Parathyroid adenoma (tissue), 2 donors: ENCODE measurements around the gene SUPT6H.
"Not testable (repeated sequence)": the region's sequence is repeated elsewhere in the genome, so short reads cannot be mapped to it uniquely, and the experiment has no call there.

ENCODE experiments used
- H2AFZ ChIP-seq: fragments of 300-600 bp; sonication (generic); one replicate; pipeline ENCODE4 v1.7.0; 2017; ENCODE audit warnings: antibody characterized with exemption, mild to moderate bottlenecking
- H3K27ac ChIP-seq: fragments of 300-600 bp; sonication (generic); one replicate; pipeline ENCODE4 v1.7.0; 2017
- H3K27me3 ChIP-seq: fragments of 300-600 bp; sonication (generic); one replicate; pipeline ENCODE4 v1.7.0; 2017; ENCODE audit warnings: low read length; ENCODE audit not compliant: control insufficient read depth, insufficient read depth
- H3K36me3 ChIP-seq: fragments of 300-600 bp; sonication (generic); one replicate; pipeline ENCODE4 v1.7.0; 2017; ENCODE audit warnings: low read length; ENCODE audit not compliant: control insufficient read depth, insufficient read depth
- H3K4me1 ChIP-seq: fragments of 300-600 bp; sonication (generic); one replicate; pipeline ENCODE4 v1.7.0; 2017; ENCODE audit warnings: control low read depth
- H3K4me2 ChIP-seq: fragments of 300-600 bp; sonication (generic); one replicate; pipeline ENCODE4 v1.7.0; 2017; ENCODE audit warnings: low read length
- H3K4me3 ChIP-seq: fragments of 300-600 bp; sonication (generic); one replicate; pipeline ENCODE4 v1.7.0; 2017; ENCODE audit warnings: low read depth, low read length
- H3K79me2 ChIP-seq: fragments of 300-600 bp; sonication (generic); one replicate; pipeline ENCODE4 v1.7.0; 2017; ENCODE audit warnings: control low read depth
- H3K9ac ChIP-seq: fragments of 300-600 bp; sonication (generic); one replicate; pipeline ENCODE4 v1.7.0; 2017; ENCODE audit warnings: mild to moderate bottlenecking
- H3K9me3 ChIP-seq: fragments of 300-600 bp; sonication (generic); one replicate; pipeline ENCODE4 v1.7.0; 2017; ENCODE audit warnings: low read length; ENCODE audit not compliant: control insufficient read depth
- TF ChIP-seq, protein P1 (sequence below): fragments of 300-600 bp; sonication (generic); IDR thresholded peaks from one replicate; pipeline ENCODE4 v1.7.0; 2017; ENCODE audit warnings: antibody characterized with exemption, mild to moderate bottlenecking
- donor health status: primary hyperparathyroidism.

Gene SUPT6H

DNA sequence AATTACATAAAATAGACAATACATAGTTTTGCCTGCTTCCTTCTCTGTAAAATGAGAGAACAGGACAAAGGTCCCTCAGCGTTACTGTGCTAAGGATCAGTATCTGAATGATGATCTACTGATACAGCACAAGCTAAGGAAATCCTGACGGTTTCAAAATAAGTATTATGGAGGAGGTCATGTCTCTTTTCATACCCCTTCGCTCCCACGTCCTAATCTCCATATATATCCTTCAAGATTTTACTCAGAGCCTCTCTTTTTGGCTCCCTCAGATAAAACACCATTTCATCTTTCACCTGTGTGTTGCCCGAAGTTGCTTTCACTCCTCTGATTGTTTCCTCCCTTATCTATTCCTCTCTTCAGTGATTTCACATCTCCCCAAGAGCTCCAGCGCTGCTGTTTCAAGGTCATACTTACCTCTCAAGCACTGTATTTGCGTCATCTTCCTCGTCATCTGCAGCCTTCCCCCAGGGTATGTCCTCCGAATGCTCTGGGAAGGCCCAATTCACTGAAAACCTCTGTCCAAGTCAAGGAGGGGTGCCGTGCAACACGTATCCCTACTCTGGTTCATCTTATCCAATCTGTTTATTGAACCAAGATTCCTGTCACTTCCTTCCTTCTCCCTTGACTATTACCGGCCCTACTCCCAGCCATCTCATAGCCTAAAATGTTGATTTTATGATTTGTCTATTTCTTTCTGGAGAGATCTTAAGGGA lies 15.8 kb upstream of the SUPT6H start:
- Histone ChIP-seq H3K4me3 (peak overlapping the region; percentile 63), H3K27ac (peak overlapping the region; percentile 88), H3K9ac (no peak overlapping the region), H3K36me3 (no peaks in the 10 kb centered on the region), H3K4me1 (peaks cover 16% of the 10 kb centered on the region), H3K9me3 (no peaks in the 10 kb centered on the region), H2AFZ (peak overlapping the region; percentile 68), H3K27me3 (no peaks in the 10 kb centered on the region), H3K79me2 (peaks cover 27% of the 10 kb centered on the region), H3K4me2 (peak overlapping the region; percentile 57)
- TF ChIP-seq, protein P1, sequence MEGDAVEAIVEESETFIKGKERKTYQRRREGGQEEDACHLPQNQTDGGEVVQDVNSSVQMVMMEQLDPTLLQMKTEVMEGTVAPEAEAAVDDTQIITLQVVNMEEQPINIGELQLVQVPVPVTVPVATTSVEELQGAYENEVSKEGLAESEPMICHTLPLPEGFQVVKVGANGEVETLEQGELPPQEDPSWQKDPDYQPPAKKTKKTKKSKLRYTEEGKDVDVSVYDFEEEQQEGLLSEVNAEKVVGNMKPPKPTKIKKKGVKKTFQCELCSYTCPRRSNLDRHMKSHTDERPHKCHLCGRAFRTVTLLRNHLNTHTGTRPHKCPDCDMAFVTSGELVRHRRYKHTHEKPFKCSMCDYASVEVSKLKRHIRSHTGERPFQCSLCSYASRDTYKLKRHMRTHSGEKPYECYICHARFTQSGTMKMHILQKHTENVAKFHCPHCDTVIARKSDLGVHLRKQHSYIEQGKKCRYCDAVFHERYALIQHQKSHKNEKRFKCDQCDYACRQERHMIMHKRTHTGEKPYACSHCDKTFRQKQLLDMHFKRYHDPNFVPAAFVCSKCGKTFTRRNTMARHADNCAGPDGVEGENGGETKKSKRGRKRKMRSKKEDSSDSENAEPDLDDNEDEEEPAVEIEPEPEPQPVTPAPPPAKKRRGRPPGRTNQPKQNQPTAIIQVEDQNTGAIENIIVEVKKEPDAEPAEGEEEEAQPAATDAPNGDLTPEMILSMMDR = no peak

DNA sequence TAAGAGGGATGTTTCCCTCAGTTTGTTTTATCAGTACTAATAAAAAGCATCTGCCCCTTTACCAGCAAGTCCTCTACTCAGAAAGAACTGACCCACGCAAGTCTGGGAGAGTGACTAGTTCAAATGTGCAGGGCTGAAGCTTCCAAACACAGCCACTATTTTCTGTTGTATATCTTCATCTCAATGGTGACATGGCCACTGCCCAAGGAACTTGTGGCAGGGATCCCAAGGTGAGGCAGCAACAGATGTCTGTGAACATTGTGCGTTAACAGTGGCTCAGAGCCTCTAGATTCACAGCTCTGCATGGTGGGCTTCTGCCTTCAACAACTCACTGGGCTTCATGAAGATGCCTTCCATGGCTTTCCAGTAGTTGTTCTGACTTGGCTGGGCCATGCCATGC lies 13.3 kb upstream of the SUPT6H start:
- H3K4me3 ChIP-seq = no peak overlapping the region
- H2AFZ ChIP-seq = no peak overlapping the region
- H3K9ac ChIP-seq = no peak overlapping the region
- no peaks in the 10 kb centered on the region for H3K27me3 ChIP-seq
- no peaks in the 10 kb centered on the region for H3K36me3 ChIP-seq
- TF ChIP-seq, protein P1 = no peak
- H3K4me1 ChIP-seq = peaks cover 16% of the 10 kb centered on the region
- H3K27ac ChIP-seq = no peak overlapping the region
- peaks cover 31% of the 10 kb centered on the region for H3K79me2 ChIP-seq
- no peak overlapping the region for H3K4me2 ChIP-seq
- no peaks in the 10 kb centered on the region for H3K9me3 ChIP-seq

DNA sequence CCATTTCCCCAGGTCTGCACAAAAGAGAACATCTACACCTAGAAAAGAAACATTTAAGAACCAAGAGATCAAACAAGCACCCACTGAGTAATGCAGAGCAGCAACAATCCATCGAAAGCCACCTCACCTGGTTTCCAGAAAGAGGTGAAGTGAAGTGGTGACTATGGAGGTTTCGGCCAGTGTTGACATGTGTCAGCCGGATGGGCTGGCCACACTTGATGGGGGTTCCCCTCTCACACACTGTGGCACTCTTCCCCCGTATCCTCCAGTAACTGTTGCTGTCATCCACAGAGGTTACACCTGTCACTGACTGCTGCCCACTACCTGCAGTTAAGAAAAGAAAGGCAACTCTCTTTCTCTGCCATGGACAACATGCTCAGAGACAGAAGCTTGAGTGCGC lies 6.8 kb upstream of the SUPT6H start:
- Histone ChIP-seq H3K4me3 (no peak overlapping the region), H3K4me1 (no peaks in the 10 kb centered on the region), H2AFZ (no peak overlapping the region), H3K36me3 (no peaks in the 10 kb centered on the region), H3K27me3 (no peaks in the 10 kb centered on the region), H3K79me2 (peaks cover 40% of the 10 kb centered on the region), H3K4me2 (no peak overlapping the region), H3K27ac (no peak overlapping the region), H3K9me3 (no peaks in the 10 kb centered on the region), H3K9ac (no peak overlapping the region)
- TF ChIP-seq, protein P1 = no peak

DNA sequence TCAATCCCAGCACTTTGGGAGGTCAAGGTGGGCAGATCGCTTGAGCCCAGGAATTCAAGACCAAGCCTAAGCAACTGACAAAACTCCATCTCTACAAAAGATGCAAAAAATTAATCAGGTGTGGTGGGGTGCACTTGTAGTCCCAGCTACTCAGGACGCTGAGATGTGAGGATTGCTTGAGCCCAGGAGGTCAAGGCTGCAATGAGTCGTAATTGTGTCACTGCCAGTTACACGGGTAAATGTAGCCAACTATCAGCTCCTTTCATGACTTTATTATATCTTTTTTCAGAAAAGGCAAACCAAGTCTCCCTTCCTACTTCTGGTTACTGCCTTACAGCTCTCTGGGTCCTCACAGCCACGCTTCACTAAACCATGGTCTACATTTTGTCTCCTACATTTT lies 4.2 kb upstream of the SUPT6H start:
- H3K4me1 ChIP-seq = peaks cover under 1% of the 10 kb centered on the region
- no peaks in the 10 kb centered on the region for H3K9me3 ChIP-seq
- H3K27me3 ChIP-seq = no peaks in the 10 kb centered on the region
- H3K4me2 ChIP-seq = no peak overlapping the region
- H3K36me3 ChIP-seq = no peaks in the 10 kb centered on the region
- TF ChIP-seq, protein P1 = no peak
- no peak overlapping the region for H3K27ac ChIP-seq
- H3K4me3 ChIP-seq = no peak overlapping the region
- H3K9ac ChIP-seq = no peak overlapping the region
- peaks cover 51% of the 10 kb centered on the region for H3K79me2 ChIP-seq
- no peak overlapping the region for H2AFZ ChIP-seq

DNA sequence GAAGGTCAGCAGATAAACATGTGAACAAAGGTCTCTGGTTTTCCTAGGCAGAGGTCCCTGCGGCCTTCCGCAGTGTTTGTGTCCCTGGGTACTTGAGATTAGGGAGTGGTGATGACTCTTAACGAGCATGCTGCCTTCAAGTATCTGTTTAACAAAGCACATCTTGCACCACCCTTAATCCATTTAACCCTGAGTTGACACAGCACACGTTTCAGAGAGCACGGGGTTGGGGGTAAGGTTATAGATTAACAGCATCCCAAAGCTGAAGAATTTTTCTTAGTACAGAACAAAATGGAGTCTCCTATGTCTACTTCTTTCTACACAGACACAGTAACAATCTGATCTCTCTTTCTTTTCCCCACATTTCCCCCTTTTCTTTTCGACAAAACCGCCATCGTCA lies 3.7 kb upstream of the SUPT6H start:
- H3K4me3 ChIP-seq, H3K9ac ChIP-seq, H3K9me3 ChIP-seq, H3K27ac ChIP-seq, H3K4me2 ChIP-seq, H3K4me1 ChIP-seq, H3K27me3 ChIP-seq, H3K36me3 ChIP-seq, H2AFZ ChIP-seq: not testable (repeated sequence)
- peaks cover 53% of the 10 kb centered on the region for H3K79me2 ChIP-seq

DNA sequence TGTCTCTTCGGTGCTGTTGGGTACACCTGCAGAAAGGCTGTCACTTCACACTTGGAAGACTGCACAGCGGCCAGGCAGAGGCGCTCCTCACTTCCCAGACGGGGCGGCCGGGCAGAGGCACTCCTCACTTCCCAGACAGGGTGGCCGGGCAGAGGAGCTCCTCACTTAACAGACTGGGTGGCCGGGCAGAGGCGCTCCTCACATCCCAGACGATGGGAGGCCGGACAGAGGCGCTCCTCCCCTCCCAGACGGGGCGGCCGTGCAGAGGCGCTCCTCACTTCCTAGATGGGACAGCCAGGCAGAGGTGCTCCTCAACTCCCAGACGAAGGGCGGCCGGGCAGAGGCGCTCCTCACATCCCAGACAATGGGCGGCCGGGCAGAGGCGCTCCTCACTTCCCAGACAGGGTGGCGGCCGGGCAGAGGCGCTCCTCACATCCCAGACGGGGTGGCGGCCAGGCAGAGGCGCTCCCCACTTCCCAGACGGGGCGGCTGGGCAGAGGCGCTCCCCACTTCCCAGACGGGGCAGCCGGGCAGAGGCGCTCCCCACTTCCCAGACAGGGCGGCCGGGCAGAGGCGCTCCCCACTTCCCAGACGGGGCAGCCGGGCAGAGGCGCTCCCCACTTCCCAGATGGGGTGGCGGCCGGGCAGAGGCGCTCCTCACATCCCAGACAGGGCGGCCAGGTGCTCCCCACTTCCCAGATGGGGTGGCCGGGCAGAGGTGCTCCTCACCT lies 3.1 kb upstream of the SUPT6H start:
- H3K4me3 ChIP-seq, H2AFZ ChIP-seq, H3K36me3 ChIP-seq, H3K4me1 ChIP-seq, H3K9me3 ChIP-seq, H3K27me3 ChIP-seq, H3K9ac ChIP-seq, H3K4me2 ChIP-seq, H3K27ac ChIP-seq: not testable (repeated sequence)
- peaks cover 55% of the 10 kb centered on the region for H3K79me2 ChIP-seq

DNA sequence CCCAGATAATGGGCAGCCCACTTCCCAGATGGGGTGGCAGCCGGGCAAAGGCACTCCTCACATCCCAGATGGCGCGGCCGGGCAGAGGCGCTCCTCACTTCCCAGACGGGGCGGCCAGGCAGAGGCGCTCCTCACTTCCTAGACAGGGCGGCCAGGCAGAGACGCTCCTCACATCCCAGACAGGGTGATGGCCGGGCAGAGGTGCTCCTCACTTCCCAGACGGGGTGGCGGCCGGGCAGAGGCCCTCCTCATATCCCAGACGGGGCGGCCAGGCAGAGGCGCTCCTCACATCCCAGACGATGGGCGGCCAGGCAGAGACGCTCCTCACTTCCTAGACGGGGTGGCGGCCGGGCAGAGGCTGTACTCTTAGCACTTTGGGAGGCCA lies 2.5 kb upstream of the SUPT6H start:
- H3K9ac ChIP-seq, H2AFZ ChIP-seq, H3K4me2 ChIP-seq, H3K27ac ChIP-seq, H3K4me1 ChIP-seq, H3K36me3 ChIP-seq, H3K27me3 ChIP-seq, H3K4me3 ChIP-seq, H3K9me3 ChIP-seq: not testable (repeated sequence)
- H3K79me2 ChIP-seq = peaks cover 59% of the 10 kb centered on the region
